Measurements from ENCODE around the gene RABEP2. TPM values are rescaled to one million over a fixed set of nuclear protein-coding genes. Genes with fewer than 3 reads are reported as not detected.

RABEP2 gene
- total and polyA plus RNA-seq, 2 experiments from 2014 or later: 11.8 to 27.2 TPM

GRCh38 chr16:28967156-28967555 is 42.1 kb upstream of the RABEP2 start (continued):
- TF ChIP-seq ZNF462 (CRISPR knock-in tag; IDR thresholded peaks at IDR 0.05) (no peak), CREB1 (CRISPR knock-in tag; IDR thresholded peaks at IDR 0.05; ENCODE audit: low read depth) (no peak), ZNF331 (CRISPR knock-in tag; IDR thresholded peaks at IDR 0.05; ENCODE audit: low read depth) (no peak)

GRCh38 chr16:28964496-28964895 is 39.5 kb upstream of the RABEP2 start:
- Mint-ChIP-seq H3K27ac (no peak overlapping the region), H3K9me3 (no peaks in the 10 kb centered on the region), H3K4me1 (no peaks in the 10 kb centered on the region), H3K4me3 (no peak overlapping the region), H3K36me3 (ENCODE audit: low read depth) (peaks cover 51% of the 10 kb centered on the region), H3K27me3 (ENCODE audit: insufficient read depth, low read depth, poor library complexity) (peaks cover 3% of the 10 kb centered on the region)
- DNase-seq (ENCODE audit: low spot score) (no peak), ATAC-seq (no peak)
- Histone ChIP-seq H4K20me1 (replicated peaks; ENCODE audit: insufficient read depth) (peaks cover 13% of the 10 kb centered on the region), H3K4me3 (no peak overlapping the region), H3K36me3 (ENCODE audit: insufficient read depth) (peaks cover 29% of the 10 kb centered on the region), H2AFZ (no peak overlapping the region), H3K4me2 (no peak overlapping the region), H3F3A (replicated peaks; ENCODE audit: low read depth) (no peaks in the 10 kb centered on the region), H3K79me2 (replicated peaks; ENCODE audit: insufficient read depth) (no peaks in the 10 kb centered on the region), H3K27me3 (ENCODE audit: insufficient read depth) (no peaks in the 10 kb centered on the region), H3K4me1 (ENCODE audit: insufficient read depth) (no peaks in the 10 kb centered on the region), H3K27ac (ENCODE audit: low read depth) (no peak overlapping the region), H3K9me2 (ENCODE audit: insufficient read depth) (no peaks in the 10 kb centered on the region)
- TF ChIP-seq ZNF462 (CRISPR knock-in tag; IDR thresholded peaks at IDR 0.05) (no peak), NANOG (IDR thresholded peaks at IDR 0.05; ENCODE audit: borderline replicate concordance) (no peak), EZH2 (IDR thresholded peaks at IDR 0.05; ENCODE audit: low read depth, unreplicated experiment) (no peak), REST (IDR thresholded peaks at IDR 0.05; ENCODE audit: unreplicated experiment) (no peak), ZNF331 (CRISPR knock-in tag; IDR thresholded peaks at IDR 0.05; ENCODE audit: low read depth) (no peak)
